ENCODE results near the gene MLH3.

Gene MLH3

DNA sequence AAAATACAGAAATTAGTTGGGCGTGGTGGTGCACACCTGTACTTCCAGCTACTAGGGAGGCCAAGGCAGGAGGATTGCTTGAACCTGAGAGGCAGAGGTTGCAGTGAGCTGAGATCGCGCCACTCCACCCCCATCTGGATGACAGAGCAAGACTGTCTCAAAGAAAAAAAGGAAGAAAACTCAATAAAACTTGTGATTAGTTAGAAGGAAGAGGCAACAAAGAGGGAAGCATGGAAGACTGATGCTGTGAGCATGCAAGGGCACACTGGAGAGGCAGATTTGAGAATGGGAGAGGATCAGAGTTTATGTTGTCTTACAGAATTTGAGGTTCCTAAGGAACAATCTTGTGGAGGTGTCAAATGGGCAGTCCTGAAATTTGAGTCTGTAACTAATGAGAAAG is 15.4 kb upstream of the MLH3 start:
- no peak for DNase-seq (ENCODE audit: low read depth)

DNA sequence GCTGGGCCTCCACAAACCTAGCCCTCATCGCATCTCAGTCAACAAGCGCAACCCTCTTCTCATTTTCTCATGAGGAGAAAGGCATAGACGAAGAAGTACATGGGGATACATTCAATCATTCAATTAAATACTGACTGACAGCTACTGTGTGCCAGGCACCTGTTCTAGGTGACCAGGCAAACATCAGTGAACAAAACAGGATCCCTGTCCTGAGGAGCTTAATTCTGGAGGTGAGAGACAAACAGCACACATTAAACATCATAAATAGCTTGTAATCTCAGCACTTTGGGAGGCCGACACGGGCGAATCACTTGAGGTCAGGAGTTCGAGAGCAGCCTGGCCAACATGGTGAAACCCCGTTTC is 12.9 kb upstream of the MLH3 start:
- no peak for DNase-seq (ENCODE audit: low read depth)

DNA sequence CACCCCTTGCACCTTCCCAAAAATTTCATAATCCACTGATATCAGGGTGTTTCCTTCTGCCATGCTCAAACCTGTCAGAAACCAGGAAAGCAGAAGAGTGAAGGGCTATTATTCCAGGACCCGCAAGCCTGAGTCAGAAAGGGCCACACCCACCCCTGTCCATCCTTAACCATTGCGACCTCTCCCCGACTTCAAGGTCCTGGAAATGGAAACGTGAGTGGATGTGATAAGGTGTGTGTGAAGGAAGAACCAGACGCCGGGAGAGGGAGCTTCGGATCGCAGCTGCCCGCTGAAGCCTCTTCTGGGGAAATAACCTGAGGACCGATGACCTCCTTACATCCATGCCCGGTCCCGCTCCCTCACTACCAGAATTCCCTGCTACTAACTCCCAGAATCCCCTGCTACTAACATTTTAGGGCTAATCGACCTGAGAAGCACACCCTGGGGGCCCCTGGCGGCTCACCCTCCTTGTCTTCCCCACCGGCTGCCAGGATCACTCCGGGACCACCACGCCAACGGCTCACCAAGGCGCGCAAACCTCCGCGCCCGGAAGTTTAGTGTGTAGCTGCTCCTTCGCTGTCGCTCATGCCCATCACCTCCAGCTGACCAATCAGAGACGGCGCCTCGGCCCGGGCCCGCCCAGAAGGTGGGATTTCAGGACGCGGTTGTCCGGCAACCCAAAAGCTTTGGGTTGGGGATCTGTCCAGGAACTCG is 12.4 kb upstream of the MLH3 start, which contains the start of gene ACYP1:
Gene ACYP1 (minus strand): TSS at position 534 of the 714 bp plus-strand sequence. CDS start 471 bp downstream, at position 63.
- peak; percentile 70 for DNase-seq (ENCODE audit: low read depth)

DNA sequence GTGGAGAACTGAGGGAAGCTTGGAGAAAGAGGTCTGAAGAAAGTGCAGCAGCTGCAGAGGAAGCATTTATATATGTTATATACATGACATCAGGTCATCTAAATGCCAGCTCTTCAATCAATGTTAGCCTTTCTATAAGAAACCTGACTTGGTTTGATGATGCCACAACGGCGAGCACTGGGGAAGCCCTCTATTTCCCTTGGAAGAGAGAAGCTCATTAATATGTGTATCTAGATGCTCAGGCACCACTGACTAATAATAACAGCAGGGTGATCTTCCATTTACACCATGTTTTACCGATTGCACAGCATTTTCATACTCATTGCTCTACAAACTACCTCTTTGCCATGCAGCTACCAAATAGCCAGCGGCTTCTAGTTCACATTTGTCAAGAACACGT is 11.7 kb upstream of the MLH3 start:
- no peak for DNase-seq (ENCODE audit: low read depth)

DNA sequence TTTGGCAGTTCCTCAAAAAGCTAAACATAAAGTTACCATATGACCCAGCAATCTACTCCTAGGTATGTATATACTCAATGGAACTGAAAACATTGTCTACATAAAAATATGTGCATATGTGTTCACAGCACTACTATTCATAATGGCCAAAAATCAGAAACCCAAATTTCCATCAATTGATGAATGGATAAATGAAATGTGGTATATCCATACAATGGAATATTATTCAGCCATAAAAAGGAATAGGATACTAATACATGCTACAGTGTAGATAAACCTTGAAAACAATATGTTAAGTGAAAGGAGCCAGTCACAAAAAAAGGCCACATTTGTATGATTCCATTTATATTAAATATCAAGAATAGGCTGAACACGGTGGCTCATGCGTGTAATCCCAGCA is 9.2 kb upstream of the MLH3 start:
- DNase-seq (ENCODE audit: low read depth) = no peak

DNA sequence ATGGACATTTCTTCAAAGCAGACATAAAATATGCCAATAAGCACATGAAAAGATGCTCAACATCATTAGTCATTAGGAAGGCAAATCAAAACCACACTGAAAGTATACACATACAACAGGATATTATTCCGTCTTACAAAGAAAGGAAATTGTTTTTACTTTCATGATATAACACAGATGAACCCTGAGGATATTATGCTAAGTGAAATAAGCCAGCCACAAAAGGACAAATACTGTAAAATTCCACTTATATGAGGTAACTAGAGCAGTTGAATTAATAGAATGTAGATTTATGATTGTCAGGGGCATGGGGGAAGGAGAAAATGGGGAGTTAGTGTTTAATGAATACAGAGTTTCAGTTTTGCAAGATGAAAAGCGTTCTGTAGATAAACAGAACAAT is 8.4 kb upstream of the MLH3 start:
- DNase-seq (ENCODE audit: low read depth) = no peak

DNA sequence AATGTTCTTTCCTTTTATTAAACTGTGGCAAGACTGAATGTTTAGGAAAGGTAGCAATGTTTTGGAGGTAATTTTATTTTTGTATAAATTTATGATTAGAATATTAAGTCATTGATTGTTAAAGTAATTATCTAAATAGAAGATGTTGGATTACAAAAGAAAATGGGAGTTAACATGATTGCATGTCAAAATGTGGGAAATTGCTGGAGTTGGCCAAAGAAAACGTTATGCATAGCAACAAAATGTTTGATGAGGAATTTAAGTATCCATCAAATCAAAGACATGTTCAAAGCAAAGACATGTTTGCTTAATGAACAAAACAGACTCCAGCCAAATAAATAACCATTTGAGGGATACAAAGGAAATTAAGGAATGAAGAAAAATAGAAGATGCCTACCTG is 3.2 kb upstream of the MLH3 start:
- DNase-seq (ENCODE audit: low read depth) = no peak

DNA sequence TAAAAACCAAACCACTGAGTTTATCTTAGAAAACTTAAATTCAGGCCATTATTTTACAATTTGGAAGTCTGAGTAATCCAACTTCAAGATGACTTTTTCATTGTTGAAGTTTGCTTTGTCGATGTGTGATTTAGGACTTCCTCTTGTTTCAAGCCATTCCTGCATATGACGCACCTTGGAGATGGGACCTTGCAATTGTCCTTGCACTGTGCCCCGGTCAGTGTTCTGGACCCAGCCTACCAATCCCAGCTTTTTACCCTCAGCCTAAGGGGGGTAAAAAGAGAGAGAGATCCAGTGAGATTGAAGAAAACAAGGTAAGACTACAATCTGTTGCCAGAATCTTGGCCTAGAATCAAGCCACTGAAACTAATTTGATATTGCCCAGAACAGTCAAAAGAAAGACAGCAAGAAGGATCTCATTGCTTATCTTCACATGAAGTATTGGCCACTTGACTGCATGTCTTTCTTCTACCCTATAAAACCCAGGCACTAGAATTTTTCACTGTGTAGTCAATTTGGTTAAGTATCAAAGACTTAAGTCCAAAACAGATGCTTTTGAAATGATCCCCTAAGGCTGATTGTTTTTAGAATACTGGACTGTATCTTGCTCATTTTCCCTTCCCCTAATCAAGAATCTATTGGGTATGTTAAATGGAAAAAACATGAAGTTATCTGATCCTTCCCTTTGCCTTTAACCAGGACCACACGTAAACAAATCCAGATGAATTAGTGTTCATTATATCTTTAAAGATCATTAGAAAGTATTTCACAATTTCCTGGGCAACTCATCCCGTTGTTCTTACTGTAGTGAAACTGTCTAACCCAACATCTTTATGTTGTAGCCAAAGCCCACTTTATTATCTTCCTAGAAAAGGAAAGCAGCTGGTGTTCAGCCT is 2.4 kb upstream of the MLH3 start:
- DNase-seq (ENCODE audit: low read depth) = no peak

DNA sequence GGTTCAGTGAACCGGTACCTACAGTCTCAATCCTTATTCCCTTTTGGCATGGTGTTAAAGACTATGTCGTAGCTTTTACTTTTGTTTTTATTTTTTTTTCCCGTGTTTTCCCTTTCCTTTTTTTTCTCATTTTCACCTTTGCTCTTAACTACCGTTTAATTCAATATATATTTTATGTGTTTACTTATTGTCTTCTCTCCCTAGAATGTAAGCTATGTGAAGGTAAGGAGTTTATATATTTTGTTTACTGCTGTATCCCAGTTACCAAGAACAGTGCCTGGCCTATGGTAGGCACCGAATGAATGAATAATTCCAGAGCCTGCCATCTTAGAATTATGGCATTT is 261 bp upstream of the MLH3 start:
- no peak for DNase-seq (ENCODE audit: low read depth)

DNA sequence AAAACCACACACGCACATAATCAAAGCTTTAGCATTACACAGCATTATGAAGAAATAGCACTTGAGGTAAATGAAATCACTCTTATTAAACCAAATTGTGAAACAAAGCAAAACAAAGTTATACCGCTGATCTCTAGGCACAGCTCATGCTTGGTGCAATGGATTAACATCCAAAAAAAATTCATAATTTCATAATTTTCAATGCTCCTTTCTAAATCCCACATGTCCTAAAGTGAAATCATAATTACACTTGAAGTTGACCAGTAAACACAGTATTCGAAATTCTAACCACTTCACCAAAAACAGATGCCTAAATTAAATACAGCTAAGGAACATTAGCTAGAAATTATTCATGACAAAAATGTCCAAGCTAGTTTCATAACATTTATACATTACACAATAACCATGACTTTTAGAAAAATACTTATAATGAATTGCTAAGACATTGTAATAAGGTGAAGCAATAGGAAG is 1.5 kb downstream of the MLH3 start:
- DNase-seq (ENCODE audit: low read depth) = no peak

DNA sequence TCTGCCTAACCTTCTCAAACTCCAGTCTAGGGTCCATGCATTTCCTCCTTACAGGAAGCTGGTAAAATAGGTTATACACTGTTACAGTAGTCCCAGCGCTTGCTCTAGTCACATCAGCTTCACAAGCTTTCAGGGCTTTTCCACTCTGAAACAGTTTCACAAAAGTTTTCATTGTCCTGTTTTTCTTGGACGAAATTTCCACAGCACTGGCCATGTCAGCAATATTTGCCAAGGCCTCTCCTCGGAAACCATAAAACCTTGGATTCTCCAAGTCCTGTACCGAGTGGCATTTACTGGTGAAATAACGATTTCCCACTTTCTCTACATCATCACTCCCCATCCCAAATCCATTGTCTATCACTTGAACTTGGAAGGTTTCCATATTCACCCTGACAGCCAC is 2.1 kb downstream of the MLH3 start:
- no peak for DNase-seq (ENCODE audit: low read depth)

DNA sequence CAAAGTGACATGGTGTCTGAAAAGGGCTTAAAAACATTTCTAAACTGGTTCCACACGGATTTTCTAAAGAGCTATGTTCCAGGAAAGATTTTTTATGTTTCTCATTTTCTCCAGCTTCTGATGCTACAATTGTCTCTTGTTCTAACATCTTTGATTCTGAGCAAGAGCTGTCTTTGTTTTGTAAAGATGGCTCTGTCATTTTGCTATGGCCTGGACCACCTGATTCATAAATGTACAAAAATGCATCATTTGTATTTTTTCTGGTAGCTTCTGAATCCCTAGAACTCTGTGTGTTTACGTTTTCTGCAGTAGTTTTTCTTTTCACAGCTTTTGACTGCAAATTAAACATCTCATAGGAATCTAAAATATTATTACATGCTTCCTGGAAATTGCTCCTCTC is 3.2 kb downstream of the MLH3 start:
- DNase-seq (ENCODE audit: low read depth) = no peak

DNA sequence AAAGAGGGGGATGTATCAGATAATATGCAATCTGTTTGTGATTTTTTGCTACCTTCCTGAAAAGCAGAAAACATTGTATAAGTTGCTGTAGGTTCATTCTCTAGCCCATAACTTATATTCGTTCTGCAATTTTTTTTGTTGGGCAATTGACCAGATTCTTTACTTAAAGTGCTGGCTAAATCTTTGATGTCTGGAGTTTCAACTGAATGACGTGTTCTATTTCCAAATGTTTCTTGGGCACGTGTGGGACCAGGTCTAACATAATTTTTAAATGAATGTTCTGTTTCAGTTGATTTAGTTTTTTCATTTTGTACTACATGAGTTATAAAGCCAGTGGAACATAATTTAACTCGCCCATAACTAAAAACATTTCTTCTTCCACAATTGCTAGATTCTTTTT is 3.8 kb downstream of the MLH3 start:
- no peak for DNase-seq (ENCODE audit: low read depth)

DNA sequence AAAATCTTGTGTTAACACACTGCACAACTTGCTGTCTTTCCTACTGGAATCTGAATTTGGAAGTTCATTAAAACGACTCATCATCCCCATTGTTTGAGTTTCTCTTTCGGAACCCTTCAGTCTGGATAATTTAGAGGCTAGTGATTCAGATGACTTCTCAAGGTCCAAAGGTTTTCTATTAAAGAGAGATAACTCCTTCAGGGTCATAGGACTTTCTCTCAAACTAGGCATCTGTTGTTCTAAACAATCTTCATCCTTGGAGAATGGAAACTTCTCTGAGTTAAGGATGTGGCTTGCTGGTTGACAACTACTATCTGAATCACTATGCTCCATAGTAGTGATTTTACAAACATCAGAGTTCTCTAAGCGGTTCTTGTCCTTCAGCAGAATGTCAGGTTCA is 4.4 kb downstream of the MLH3 start:
- no peak for DNase-seq (ENCODE audit: low read depth)

DNA sequence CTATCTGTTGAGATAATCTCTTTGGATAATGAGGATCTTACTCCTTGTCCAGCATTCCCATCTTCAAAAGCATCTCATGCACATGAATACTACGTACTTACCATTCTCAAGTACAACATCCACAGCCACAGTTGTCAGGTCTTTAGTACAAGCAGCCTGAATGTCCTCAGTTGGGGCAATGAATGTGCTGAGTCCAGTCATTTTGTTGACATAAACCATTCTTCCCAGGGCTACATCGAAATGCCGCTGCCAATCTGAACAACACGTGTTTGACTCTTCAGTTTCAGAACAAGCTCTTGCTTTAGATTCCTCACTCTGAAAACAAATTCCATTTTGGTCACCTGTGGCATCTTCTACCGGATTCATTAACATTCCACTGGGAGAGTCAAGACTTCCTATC is 5.0 kb downstream of the MLH3 start:
- no peak for DNase-seq (ENCODE audit: low read depth)

DNA sequence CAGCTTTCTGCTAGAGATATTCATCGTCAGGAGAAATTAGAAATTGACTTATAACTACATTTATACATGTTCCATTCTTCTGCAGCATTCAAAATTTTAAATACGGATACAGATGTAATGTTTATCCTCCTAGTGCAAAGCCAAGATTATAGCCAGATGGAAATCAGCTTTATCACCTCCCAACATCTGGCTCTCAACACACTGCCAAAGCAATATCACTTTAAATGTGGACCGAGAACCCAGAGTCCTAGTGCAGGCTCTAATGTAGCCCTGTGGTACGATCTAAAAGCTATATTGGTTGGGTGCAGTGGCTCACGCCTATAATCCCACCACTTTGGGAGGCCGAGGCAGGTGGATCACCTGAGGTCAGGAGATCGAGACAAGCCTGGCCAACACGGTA is 6.5 kb downstream of the MLH3 start:
- DNase-seq (ENCODE audit: low read depth) = no peak

DNA sequence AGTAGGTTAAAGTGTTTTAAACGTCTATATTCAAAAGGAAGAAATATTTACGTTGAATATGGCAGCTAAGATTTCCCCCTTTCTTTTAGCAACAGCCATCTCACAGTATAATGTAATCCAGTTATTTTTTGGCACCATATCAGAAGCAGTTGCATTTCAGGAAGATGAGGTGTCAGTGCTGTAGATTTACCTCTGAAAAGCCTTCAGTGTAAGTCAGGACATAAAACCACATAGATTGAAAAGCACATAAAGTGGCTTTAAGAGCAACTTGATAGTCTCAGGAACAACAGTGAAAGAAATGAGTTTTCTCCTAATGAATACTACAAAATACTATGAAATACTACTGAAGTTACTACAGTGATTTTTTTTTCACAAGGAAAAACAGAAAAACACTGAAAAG is 6.9 kb downstream of the MLH3 start:
- no peak for DNase-seq (ENCODE audit: low read depth)

DNA sequence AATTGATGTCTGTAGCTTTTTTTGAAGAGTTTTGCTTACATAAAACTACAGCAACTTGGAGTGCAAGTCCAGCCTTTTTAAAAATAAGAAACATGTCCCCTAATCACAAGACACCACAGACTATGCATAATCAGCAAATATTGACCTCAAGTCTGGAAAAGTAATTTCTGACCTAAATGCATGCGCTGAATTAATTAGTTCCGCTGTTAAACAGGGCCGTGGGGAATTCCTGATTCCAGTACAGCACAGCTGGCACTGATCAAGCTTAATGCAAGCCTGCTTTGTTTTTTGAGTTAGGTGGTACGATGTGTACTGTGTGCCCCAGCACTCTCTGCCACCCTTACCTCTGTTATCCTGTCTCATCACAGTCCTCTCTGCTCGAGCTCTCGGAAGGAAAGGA is 9.2 kb downstream of the MLH3 start:
- no peak for DNase-seq (ENCODE audit: low read depth)

DNA sequence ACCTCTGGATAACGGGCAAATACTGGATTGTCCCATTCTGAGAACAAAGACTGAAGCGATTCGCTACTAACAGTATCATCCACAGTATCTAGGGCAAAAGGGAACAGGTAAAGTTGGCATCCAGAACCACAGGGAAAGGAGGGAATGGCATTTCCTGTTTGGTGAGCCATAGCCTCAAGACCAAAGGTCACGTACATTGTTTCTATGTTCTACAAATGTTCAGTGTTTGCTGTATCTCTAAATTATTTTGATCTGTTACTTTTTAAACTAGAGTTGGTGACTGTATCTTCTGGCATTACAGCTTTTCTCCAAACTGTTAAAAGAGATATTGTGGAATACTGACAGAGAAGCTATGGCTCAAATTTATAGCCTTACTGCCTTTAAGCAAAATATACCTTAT is 9.7 kb downstream of the MLH3 start:
- DNase-seq (ENCODE audit: low read depth) = no peak

DNA sequence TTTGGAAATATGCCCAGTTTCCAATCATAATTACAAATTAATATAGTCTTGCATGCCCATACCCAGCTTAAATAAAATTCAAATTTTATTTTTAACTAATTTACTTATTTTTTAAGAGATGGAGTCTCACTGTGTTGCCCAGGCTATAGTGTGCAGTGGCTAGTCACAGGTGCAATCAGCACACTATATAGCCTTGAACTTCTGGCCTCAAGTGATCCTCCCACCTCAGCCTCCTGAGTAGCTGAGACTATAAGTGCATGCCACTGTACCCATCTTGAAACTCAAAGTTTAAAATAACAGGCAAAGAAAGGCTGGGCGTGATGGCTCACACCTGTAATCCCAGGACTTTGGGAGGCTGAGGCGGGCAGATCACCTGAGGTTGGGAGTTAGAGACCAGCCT is 10.3 kb downstream of the MLH3 start:
- no peak for DNase-seq (ENCODE audit: low read depth)

DNA sequence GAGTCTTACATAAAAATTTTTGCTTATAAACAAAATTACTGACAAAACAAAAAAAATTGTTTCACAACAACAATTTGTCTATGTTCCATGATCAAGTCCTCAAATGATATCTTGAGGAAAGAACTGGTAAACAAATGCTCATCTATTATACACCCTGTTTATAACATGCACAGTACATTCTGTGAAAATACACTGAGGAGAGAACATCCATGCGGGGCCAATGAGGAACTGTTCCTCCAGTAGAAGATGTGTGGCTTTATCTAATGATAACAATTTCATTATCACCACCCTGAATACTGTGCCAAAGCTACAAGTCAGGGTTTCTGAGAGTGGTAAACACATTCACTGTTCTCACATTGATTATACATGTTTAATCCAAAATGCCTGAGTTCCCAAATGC is 10.8 kb downstream of the MLH3 start:
- no peak for DNase-seq (ENCODE audit: low read depth)

DNA sequence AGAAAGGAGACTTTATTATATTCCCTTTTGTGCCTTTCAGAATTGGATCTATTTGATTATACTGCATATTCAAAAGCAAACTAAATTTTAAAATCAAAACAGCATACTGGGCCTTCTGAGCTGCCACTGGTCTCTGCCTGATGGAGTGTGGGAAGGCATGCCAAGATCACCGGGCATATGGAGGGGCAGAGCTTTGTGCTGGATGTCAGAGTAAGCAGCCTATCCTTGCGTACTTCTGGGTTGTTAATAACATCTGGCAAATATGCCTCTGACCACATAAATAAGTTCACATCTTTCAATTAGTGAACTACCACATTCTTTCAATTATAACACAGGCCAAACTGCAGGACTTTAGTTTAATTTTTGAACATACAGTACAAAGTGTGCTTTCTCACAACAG is 18.3 kb downstream of the MLH3 start:
- DNase-seq (ENCODE audit: low read depth) = no peak

DNA sequence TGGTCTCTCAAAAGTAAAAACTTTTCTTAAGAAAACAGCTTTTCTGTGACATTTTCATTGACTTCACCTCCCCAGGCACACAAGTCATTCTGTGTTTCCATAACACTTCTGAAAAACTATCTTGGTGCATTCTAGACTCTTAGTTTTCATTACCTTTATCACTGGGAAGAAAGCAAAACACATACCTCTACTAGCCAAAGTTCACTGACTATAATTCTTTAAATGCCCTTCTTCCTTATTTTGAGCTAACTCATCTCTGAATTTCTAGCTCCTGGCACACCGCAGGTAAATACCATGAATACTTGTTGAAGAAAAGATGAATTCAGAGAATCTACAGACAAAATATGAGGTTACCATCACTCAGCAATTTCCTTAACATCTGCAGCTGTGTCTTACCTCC is 21.1 kb downstream of the MLH3 start:
- no peak for DNase-seq (ENCODE audit: low read depth)

DNA sequence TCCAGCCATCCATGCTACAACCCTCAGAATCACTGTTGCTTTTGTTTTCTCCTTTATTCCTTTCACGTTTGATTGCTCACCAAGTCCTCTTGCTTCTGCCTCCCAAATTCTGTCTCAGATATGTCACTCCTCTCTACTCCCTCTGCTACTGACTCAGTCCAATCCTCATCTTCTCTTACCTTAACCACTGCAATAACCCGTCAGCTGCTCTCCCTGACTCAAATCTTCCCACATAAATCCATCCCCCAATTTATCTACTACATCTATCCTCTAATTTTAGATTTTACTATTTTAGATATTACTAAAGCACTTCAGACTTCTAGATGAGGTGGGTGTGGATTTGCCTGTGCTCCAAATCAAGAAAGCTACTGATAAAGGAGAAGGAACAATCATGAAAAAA is 25.4 kb downstream of the MLH3 start:
- no peak for DNase-seq (ENCODE audit: low read depth)
